ENCODE data around the gene MSMB.

Gene MSMB

GRCh38 chr10:46018453-46019176, 27.5 kb downstream of the MSMB start:
- DNase-seq (ENCODE audit: low read depth), result no peak

GRCh38 chr10:46017733-46018132, 28.3 kb downstream of the MSMB start:
- H3K4me3 ChIP-seq (ENCODE audit: control insufficient read depth, low read depth, low read length), result no peak overlapping the region
- TF ChIP-seq CTCF (IDR thresholded peaks at IDR 0.05; ENCODE audit: control insufficient read depth, insufficient read depth, low read depth, low read length, missing control alignments), result no peak
- DNase-seq (ENCODE audit: low read depth), result no peak

More at GRCh38 chr10:46018453-46019176, 27.5 kb downstream of the MSMB start:
- TF ChIP-seq CTCF (IDR thresholded peaks at IDR 0.05; ENCODE audit: control insufficient read depth, insufficient read depth, low read depth, low read length, missing control alignments), result no peak
- H3K4me3 ChIP-seq (ENCODE audit: control insufficient read depth, low read depth, low read length), result no peak overlapping the region

GRCh38 chr10:46016811-46017210, 29.3 kb downstream of the MSMB start:
- no peak overlapping the region for H3K4me3 ChIP-seq (ENCODE audit: control insufficient read depth, low read depth, low read length)
- no peak for TF ChIP-seq CTCF (IDR thresholded peaks at IDR 0.05; ENCODE audit: control insufficient read depth, insufficient read depth, low read depth, low read length, missing control alignments)
- no peak for DNase-seq (ENCODE audit: low read depth)

- DNase-seq (ENCODE audit: low read depth), result no peak
- TF ChIP-seq CTCF (IDR thresholded peaks at IDR 0.05; ENCODE audit: control insufficient read depth, insufficient read depth, low read depth, low read length, missing control alignments), result no peak
- H3K4me3 ChIP-seq (ENCODE audit: control insufficient read depth, low read depth, low read length), result no peak overlapping the region
Observed at GRCh38 chr10:46016190-46016589, 29.9 kb downstream of the MSMB start.

- no peak for TF ChIP-seq CTCF (IDR thresholded peaks at IDR 0.05; ENCODE audit: control insufficient read depth, insufficient read depth, low read depth, low read length, missing control alignments)
- no peak overlapping the region for H3K4me3 ChIP-seq (ENCODE audit: control insufficient read depth, low read depth, low read length)
- no peak for DNase-seq (ENCODE audit: low read depth)
Observed at GRCh38 chr10:46014683-46015405, 31.2 kb downstream of the MSMB start.

- no peak overlapping the region for H3K4me3 ChIP-seq (ENCODE audit: control insufficient read depth, low read depth, low read length)
- no peak for DNase-seq (ENCODE audit: low read depth)
- TF ChIP-seq CTCF (IDR thresholded peaks at IDR 0.05; ENCODE audit: control insufficient read depth, insufficient read depth, low read depth, low read length, missing control alignments), result no peak
Observed at GRCh38 chr10:46014206-46014605, 31.9 kb downstream of the MSMB start.
